Right lobe of liver (tissue), 4 donors: ENCODE measurements around the gene CCR5AS.

ENCODE experiments used
- CTCF ChIP-seq, 4 donors: fragments of 200-600 bp in 3 of 4; fragments of 450-650 bp in 1 of 4; IDR thresholded peaks; one replicate each; pipeline versions ENCODE4 v1.5.1 to v1.8.0; 2016 to 2022; ENCODE audit warnings: antibody characterized with exemption in 4 of 4, mild to moderate bottlenecking in 2 of 4
- POLR2A ChIP-seq: fragments of 450-650 bp; IDR thresholded peaks from one replicate; pipeline ENCODE4 v1.6.1; 2017; ENCODE audit warnings: antibody characterized with exemption, mild to moderate bottlenecking
- donor health status: DM: no; HTN: no; CAD: no.
- donor health status: DM: no; HTN: no; CAD: no.
- donor health status: DM: no; HTN: yes; CAD: no.

DNA sequence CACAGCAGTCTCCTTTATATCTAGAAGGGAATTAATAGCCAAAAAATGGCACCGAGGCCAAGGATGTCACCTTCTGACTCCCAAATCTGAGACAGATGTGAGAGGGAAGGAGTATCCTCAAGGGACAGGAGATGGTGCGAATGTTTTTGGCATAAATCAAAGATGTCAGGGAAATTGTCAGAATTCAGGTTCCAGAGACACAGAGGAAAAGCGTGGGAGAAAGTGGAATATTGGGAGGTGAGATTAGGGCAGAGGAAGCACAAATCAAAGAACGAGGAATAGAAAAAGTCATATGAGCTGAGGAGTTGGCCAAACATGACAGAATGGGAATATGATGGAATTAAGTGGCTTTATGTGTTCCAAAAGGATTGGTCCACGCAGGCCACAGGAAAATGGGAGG, 6.0 kb downstream of the CCR5AS start:
- TF ChIP-seq CTCF (IDR thresholded peaks at IDR 0.05) (no peak), POLR2A (no peak)
